ENCODE measurements around the gene NOS3.
A peak's percentile ranks its signal among the peaks of the same experiment; 100 is the strongest.

The NOS3 gene

GRCh38 chr7:151045262-151045661 is 54.4 kb downstream of the NOS3 start:
- no peak for DNase-seq (ENCODE audit: low read depth)
- H3K4me3 ChIP-seq (ENCODE audit: low read length): no peak overlapping the region
- TF ChIP-seq, protein P1, sequence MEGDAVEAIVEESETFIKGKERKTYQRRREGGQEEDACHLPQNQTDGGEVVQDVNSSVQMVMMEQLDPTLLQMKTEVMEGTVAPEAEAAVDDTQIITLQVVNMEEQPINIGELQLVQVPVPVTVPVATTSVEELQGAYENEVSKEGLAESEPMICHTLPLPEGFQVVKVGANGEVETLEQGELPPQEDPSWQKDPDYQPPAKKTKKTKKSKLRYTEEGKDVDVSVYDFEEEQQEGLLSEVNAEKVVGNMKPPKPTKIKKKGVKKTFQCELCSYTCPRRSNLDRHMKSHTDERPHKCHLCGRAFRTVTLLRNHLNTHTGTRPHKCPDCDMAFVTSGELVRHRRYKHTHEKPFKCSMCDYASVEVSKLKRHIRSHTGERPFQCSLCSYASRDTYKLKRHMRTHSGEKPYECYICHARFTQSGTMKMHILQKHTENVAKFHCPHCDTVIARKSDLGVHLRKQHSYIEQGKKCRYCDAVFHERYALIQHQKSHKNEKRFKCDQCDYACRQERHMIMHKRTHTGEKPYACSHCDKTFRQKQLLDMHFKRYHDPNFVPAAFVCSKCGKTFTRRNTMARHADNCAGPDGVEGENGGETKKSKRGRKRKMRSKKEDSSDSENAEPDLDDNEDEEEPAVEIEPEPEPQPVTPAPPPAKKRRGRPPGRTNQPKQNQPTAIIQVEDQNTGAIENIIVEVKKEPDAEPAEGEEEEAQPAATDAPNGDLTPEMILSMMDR (conservative IDR thresholded peaks at IDR 0.05; ENCODE audit: low read length): no peak

DNA sequence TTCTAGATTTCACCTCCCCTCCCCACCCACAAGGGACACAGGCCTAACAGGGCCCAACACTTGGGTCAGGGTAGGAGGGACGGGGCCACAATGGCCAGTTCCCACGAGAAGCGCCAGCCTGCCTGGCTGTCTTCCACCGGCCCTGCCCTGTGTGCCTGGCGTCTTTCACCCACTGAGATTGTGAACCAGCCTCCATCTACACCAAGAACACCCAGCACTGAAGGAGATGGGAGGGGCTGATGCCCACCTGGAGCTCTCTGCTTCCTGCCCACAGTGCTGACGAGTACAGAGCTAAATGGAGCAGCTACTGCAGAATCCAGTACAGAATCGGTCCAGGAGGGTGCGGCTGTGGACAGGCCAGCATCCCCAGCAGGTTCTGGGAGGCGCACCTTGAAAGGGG is 55.1 kb downstream of the NOS3 start:
- TF ChIP-seq, protein P1 (conservative IDR thresholded peaks at IDR 0.05; ENCODE audit: low read length): no peak
- no peak for DNase-seq (ENCODE audit: low read depth)
- no peak overlapping the region for H3K4me3 ChIP-seq (ENCODE audit: low read length)

DNA sequence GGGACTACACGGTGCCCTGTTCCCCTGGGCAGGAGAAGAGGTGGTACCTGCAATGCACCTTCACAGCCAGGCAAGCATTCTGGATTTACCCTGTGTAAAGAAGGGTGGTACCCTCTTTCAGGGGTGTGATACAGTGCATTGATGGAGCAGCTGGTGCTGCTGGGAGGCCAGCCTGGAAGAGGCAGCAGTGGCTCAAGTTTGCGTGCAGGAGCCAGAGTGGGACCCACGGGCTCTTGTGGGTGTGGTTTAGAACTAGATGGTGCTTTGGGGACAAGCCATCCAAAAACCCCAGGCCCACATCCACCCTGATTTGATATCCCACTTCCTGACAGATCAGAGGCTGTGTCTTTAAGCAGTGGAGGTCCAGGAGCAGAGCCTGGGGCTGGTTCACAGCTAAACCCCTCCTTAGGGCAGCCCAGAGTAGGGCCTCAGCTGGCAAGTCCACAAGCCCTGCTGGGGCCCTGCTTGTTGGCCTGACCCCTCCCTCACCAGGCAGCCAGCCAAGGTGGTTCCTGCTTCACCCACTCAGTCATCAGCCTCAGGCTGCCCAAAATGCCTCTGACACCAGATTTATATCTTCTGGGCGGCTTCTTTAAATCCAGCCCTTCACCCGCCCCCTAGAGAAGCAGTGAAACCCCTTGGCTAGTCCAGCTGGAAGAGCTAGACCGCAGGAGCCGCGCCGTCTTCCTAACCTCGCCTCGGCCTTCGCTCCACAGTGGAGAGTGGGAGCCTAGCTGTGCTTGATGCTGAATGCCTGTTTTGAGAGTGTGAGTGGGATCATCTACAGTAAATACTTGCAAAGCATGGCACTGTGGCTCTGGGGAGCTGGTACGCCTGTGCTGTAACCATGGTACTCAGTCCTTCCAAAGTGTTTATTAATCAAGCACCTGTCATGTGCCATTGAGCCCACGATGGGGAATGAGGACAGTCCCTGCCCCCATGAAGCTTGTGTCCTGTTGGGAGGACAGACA is 56.1 kb downstream of the NOS3 start:
- TF ChIP-seq, protein P1 (conservative IDR thresholded peaks at IDR 0.05; ENCODE audit: low read length): no peak
- peak; percentile 60 for DNase-seq (ENCODE audit: low read depth)
- H3K4me3 ChIP-seq (ENCODE audit: low read length): no peak overlapping the region

DNA sequence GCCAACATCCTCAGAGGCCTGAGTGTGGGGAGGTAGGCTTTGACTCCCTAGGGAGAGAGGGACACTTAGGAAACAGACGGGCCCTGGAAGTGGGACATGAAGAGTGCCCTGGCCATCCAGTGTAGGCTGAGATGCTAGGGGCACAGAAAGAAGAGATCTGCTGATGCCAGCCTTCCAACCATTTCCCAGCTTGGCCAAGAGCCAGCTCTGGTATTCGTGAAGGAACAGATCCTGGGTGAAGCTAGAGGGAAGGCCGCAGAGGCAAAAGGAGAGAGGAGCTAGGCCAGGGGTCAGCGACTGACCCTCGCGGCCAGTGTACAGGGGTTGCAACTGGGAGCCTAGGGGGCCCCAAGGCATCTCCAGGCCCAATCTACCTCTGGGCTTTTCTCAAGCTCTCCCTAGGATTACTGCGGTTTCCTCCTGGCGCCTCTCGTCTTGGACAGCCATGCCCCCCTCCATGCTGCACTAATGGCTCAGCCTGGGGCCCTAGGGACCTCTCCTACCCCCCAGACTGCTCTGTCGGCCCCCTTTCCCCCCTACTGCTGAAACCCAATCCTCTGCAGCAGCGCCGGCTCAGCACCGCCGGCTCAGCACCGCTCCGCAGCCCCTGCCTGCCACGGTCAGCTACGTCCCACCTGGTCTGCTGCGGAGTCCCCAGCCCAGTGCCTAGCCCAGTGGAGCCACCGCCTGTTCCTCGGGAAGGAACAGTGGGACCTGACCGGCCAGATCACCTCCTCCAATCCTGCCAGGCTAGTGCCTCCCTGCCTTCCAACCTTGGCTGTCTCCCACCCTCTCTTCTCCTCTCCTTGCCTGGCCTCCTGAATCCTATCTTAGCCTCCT is 57.4 kb downstream of the NOS3 start, which contains the start of gene ASIC3:
Gene ASIC3 (plus strand): TSS at position 556 of the 840 bp plus-strand sequence. CDS start 355 bp downstream, outside the sequence.
- TF ChIP-seq, protein P1 (conservative IDR thresholded peaks at IDR 0.05; ENCODE audit: low read length): no peak
- H3K4me3 ChIP-seq (ENCODE audit: low read length): no peak within 1 kb of the TSS
- DNase-seq (ENCODE audit: low read depth): no peak

- DNase-seq (ENCODE audit: low read depth): no peak
- TF ChIP-seq, protein P1 (conservative IDR thresholded peaks at IDR 0.05; ENCODE audit: low read length): no peak
- H3K4me3 ChIP-seq (ENCODE audit: low read length): no peak overlapping the region
These were observed 58.2 kb downstream of the NOS3 start for GRCh38 chr7:151048911-151049463.

- DNase-seq (ENCODE audit: low read depth): peak; percentile 66
- TF ChIP-seq, protein P1 (conservative IDR thresholded peaks at IDR 0.05; ENCODE audit: low read length): no peak
- no peak overlapping the region for H3K4me3 ChIP-seq (ENCODE audit: low read length)
These were observed 60.3 kb downstream of the NOS3 start for GRCh38 chr7:151051108-151051507.
